K562 (cell line): ENCODE results near the gene CPN2. TPM values are rescaled to one million over a fixed set of nuclear protein-coding genes. Genes with fewer than 3 reads are reported as not detected.

ENCODE experiments used
- ELF2 ChIP-seq: fragments of 250-450 bp; sonication (Bioruptor Pico); IDR thresholded peaks from 2 replicates; pipeline ENCODE4 v1.5.0; 2021; ENCODE audit warnings: mild to moderate bottlenecking
- REST ChIP-seq, 2 experiments: fragments of 450-650 bp; formaldehyde crosslinking in 1 of 2; IDR thresholded peaks; 2 replicates each; pipeline versions ENCODE4 v1.4.0 to v1.6.1; 2014 to 2020; ENCODE audit warnings: mild to moderate bottlenecking in 2 of 2, borderline replicate concordance in 1 of 2, low read depth in 1 of 2
- polyA plus RNA-seq, 8 experiments: library from polyadenylated mRNA; depleted of rRNA in 4 of 8; stranded (reverse) in 5 of 8; unstranded in 3 of 8; fragments of >200 nt; fragmentation: Nextera tagmentation in 2 of 8; fragmentation: Illumina TruSeq in 1 of 8; extraction: Ambion mirVana in 2 of 8; extraction: Trizol in 1 of 8; gene quantifications; 2 replicates each; pipeline versions ENCODE4 v1.2.1 to v1.2.3, GENCODE V29; 2011 to 2014; ENCODE audit warnings: inconsistent platforms in 1 of 8, missing spikeins in 1 of 8
- total RNA-seq, 7 experiments: library from RNA; depleted of rRNA in 6 of 7; stranded (reverse); fragments of >200 nt in 6 of 7; fragmentation: Illumina TruSeq in 2 of 7; extraction: Trizol in 2 of 7; gene quantifications; 2 replicates each; pipeline versions ENCODE4 v1.2.1 to v1.2.3, GENCODE V29; 2011 to 2021; ENCODE audit warnings: low replicate concordance in 1 of 7
- TF ChIP-seq, protein P1 (sequence below): fragments of 450-650 bp; IDR thresholded peaks from 2 replicates; pipeline ENCODE4 v1.6.1; 2016; ENCODE audit warnings: mild to moderate bottlenecking

CPN2 gene
- total and polyA plus RNA-seq, 9 of the 15 experiments (the other 6 are each of a cell fraction or from before 2014, with no cell fraction given) = not detected

DNA sequence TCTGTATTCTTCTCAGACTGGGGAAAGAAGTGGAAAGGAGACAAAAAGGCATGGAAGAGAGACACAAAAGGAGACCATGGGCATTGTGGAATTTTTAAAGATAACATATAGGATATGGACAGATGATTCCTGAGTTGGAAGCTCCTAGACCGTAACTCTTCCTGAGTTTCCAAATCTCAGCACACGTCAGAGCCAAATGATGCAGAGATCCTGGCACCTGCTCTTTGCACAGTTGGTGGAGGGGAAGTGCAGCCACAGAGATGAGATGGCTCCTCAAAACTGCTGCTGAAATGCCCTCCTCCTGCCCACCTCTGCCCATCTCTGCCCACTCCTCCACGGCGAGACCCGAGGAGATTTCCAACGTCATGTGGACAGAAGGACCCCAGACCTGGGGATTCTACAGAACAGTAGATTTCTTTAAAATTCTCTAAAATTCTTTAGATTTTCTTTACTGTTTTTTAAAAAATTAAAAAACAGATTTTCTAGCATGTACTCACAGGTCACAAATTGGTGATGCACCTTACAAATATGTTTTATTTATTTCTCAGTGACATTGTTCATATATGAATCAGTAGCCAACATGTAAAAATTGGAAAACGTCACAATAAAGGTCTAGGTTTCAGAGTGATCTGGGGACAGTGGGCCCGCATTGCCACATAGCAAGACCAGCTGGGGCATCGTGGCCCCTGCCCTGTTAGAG, 8.1 kb downstream of the CPN2 start (continued):
- TF ChIP-seq, protein P1, sequence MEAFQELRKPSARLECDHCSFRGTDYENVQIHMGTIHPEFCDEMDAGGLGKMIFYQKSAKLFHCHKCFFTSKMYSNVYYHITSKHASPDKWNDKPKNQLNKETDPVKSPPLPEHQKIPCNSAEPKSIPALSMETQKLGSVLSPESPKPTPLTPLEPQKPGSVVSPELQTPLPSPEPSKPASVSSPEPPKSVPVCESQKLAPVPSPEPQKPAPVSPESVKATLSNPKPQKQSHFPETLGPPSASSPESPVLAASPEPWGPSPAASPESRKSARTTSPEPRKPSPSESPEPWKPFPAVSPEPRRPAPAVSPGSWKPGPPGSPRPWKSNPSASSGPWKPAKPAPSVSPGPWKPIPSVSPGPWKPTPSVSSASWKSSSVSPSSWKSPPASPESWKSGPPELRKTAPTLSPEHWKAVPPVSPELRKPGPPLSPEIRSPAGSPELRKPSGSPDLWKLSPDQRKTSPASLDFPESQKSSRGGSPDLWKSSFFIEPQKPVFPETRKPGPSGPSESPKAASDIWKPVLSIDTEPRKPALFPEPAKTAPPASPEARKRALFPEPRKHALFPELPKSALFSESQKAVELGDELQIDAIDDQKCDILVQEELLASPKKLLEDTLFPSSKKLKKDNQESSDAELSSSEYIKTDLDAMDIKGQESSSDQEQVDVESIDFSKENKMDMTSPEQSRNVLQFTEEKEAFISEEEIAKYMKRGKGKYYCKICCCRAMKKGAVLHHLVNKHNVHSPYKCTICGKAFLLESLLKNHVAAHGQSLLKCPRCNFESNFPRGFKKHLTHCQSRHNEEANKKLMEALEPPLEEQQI = no peak
- no peak for TF ChIP-seq REST (IDR thresholded peaks at IDR 0.05; ENCODE audit: borderline replicate concordance)
- TF ChIP-seq REST (CRISPR knock-in tag; IDR thresholded peaks at IDR 0.05; ENCODE audit: low read depth) = no peak
- no peak for TF ChIP-seq ELF2 (CRISPR knock-in tag)
- TF ChIP-seq, all 486 proteins: peak for 0
